Naive thymus-derived CD8-positive, alpha-beta T cell (primary cell): ENCODE data around the gene S100P. TPM values are rescaled to one million over a fixed set of nuclear protein-coding genes. Genes with fewer than 3 reads are reported as not detected.

Experiments used
- ATAC-seq, 2 donors: fragments of 150-1000 bp; cut with Tn5 transposase in 1 of 2; sonication (Bioruptor Pico), chemical (Tn5 transposase) in 1 of 2; 1 replicate in 1 of 2; 2 replicates in 1 of 2; pipeline ENCODE4 v1.10.0; 2021; ENCODE audit warnings: mild to moderate bottlenecking in 2 of 2, moderate library complexity in 2 of 2
- POLR2A ChIA-PET: fragments of 350-600 bp; sonication (Branson Sonifier 250); formaldehyde crosslinking; loops from one replicate; lab custom pipeline; 2021; ENCODE audit warnings: antibody characterized with exemption; lab: Charles Lee
- DNase-seq, 10 donors: peaks; one replicate each; pipeline versions ENCODE4 v3.0.0 to v3.0.0-alpha.2; 2020 to 2022
- H3K27ac Mint-ChIP-seq, 10 donors: one replicate each; pipeline ENCODE4 v1.8.0; 2020 to 2022; ENCODE audit warnings: mild to moderate bottlenecking in 10 of 10, mixed read lengths in 10 of 10, moderate library complexity in 4 of 10, inconsistent platforms in 1 of 10
- H3K27me3 Mint-ChIP-seq, 5 donors: one replicate each; pipeline ENCODE4 v1.8.0; 2021 to 2022; ENCODE audit warnings: mixed read lengths in 5 of 5
- H3K36me3 Mint-ChIP-seq, 3 donors: one replicate each; pipeline ENCODE4 v1.8.0; 2020 to 2022; ENCODE audit warnings: mixed read lengths in 3 of 3, mild to moderate bottlenecking in 2 of 3, inconsistent platforms in 1 of 3
- H3K4me1 Mint-ChIP-seq, 4 donors: one replicate each; pipeline ENCODE4 v1.8.0; 2021 to 2022; ENCODE audit warnings: mixed read lengths in 4 of 4
- H3K4me3 Mint-ChIP-seq, 10 donors: one replicate each; pipeline ENCODE4 v1.8.0; 2020 to 2022; ENCODE audit warnings: mild to moderate bottlenecking in 10 of 10, mixed read lengths in 10 of 10, moderate library complexity in 6 of 10, inconsistent platforms in 1 of 10
- H3K9me3 Mint-ChIP-seq, 9 donors: one replicate each; pipeline ENCODE4 v1.8.0; 2020 to 2022; ENCODE audit warnings: mixed read lengths in 9 of 9, mild to moderate bottlenecking in 3 of 9, inconsistent platforms in 1 of 9, moderate library complexity in 1 of 9
- polyA plus RNA-seq, 3 donors: library from polyadenylated mRNA; unstranded; fragments of 300-500 nt; fragmentation: Illumina TruSeq; gene quantifications; one replicate each; pipeline ENCODE4 v1.2.3, GENCODE V29; 2021
- total RNA-seq, 8 experiments: library from RNA in 2 of 8; stranded (reverse) in 2 of 8; gene quantifications; one replicate each; pipeline ENCODE4 v1.2.3 and lab custom pipeline; 2021 to 2026

Gene S100P
- total and polyA plus RNA-seq, 5 experiments from 2014 or later = 0.39 to 3.2 (median 3.0) TPM; not detected in 2

DNA sequence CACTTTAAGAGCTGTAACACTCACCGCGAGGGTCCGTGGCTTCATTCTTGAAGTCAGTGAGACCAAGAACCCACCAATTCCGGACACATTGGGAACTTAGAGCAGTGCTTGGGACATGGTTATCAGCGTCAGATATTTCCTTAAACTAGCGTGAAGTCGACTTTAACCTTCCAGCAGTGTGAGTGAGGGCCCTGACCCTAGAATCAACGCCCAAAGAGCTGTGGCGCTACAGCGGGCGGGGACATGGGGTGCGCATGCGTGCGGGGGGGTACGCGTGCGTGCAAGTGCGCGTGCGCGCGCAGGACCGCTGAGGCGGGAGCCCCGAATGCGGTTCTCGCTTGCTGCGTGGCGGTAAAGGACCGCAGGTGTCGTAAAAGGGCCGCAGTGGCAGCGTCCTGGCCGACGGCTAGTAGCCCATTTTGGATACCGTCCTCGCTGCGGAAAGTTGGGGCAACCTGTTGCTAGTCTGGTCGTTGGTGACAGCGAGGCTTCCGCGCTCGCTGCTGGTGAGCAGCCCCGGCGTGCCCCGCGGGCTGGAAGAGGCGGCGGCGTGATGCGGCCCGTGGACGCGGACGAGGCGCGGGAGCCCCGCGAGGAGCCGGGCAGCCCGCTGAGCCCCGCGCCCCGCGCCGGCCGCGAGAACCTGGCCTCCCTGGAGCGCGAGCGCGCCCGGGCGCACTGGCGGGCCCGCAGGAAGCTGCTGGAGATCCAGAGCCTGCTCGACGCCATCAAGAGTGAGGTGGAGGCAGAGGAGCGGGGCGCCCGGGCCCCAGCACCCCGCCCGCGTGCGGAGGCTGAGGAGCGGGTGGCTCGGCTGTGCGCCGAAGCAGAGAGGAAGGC lies 19.8 kb upstream of the S100P start:
- Mint-ChIP-seq H3K27me3 (peaks cover 0 to 6% (median 0%) of the 10 kb centered on the region in 5 donors), H3K36me3 (peaks cover 7 to 48% (median 17%) of the 10 kb centered on the region in 3 donors), H3K4me3 (peak overlapping the region; percentile 78 to 100 (median 96)), H3K9me3 (peaks cover 0 to 2% (median 0%) of the 10 kb centered on the region in 9 donors), H3K4me1 (peaks cover 37 to 58% (median 53%) of the 10 kb centered on the region in 4 donors), H3K27ac (peak overlapping the region; percentile 96 to 99 (median 99))
- DNase-seq = peak; percentile 92 to 97 (median 94)
- ATAC-seq = peak; percentile 83 to 86
- POLR2A ChIA-PET = interaction anchor here (0.6 to 15.2 kb wide), 27 partner anchors 9 to 397 kb away, joined by 3 to 521 read pairs (median 10); partner anchors contain the start of genes BLOC1S4, GRPEL1, KIAA0232 and MAN2B2

DNA sequence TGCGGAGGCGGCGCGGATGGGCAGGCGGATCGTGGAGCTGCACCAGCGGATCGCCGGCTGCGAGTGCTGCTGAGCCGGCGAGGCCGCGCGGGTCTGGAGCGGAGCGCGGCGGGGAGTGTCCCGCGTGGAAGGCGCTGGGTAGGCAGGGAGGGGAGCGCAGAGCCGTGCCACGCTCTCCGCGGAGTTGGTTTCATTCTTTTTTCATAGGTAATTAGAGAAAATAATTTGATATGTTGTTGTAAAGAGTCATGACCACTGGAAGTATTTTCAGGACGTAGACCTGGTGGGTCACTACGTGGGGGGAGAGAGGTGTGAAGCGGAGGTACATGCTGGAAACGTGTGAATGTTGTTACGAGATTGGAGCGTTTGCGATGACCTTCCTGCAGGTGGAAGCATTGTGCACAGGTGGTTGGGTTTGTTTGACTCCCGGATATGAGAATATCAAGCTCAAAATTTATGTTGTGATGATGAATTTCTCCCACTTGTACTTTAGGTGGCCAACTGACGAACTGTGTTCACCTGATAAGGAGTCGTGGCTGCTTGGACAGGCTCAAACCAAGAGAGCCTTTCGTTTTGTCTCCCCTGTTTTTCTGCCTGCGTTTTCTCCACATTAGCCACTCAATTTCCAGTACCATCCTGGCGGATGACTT lies 19.1 kb upstream of the S100P start:
- POLR2A ChIA-PET = interaction anchor here (0.6 to 15.2 kb wide), 22 partner anchors 9 to 396 kb away, joined by 3 to 521 read pairs (median 12); partner anchors contain the start of genes BLOC1S4, GRPEL1, KIAA0232 and MAN2B2
- ATAC-seq (peak; percentile 45 to 49), DNase-seq (peak in 9 of 10 donors; percentile 56 to 84 (median 69))
- Mint-ChIP-seq H3K4me3 (peak overlapping the region; percentile 78 to 100 (median 96)), H3K27ac (peak overlapping the region; percentile 90 to 99 (median 96)), H3K4me1 (peaks cover 39 to 65% (median 59%) of the 10 kb centered on the region in 4 donors), H3K36me3 (peaks cover 7 to 52% (median 19%) of the 10 kb centered on the region in 3 donors), H3K27me3 (peaks cover 0 to 6% (median 0%) of the 10 kb centered on the region in 5 donors), H3K9me3 (peaks cover 0 to 3% (median 0%) of the 10 kb centered on the region in 9 donors)

DNA sequence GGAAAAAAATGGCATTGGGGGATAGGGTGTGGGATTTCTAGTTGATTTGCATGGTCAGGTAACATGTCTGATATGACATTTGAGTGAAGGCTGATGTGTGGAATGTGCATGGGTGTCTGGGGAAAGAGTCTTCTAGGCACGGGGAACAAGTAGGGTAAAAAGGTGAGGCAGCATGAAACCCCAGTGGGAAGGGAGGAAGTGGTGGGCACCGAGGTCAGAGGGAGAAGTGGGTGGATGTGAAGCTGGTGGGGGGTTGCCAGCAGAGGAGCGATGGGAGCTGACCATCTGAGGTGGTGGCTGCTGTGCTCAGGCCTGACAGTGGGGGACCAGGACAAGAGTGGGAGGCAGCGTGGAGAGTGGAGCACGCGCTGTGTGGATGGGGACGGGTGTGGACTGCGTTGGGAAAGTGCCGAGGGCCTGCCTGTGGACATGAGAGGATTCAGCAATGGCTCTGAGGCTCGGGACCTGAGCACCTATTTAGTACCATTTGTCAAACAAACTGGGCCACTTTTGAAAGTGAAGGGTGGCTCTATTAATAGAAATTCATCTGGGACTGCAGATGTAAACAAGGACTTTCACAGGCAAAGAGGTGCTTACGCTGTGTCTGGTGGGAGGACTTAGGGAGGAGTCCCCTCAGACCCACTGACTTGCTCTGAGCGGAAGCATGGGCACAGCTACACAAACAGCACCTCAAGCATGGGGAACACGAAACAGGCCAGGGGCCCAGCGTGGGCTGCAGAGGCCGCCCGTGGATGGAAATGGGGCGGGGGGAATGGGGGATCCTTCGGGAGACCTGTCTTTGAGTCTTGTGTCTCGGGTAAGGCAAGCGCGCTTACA lies 16.7 kb upstream of the S100P start:
- peak overlapping the region; percentile 71 to 99 (median 94) for H3K27ac Mint-ChIP-seq
- peaks cover 15 to 50% (median 32%) of the 10 kb centered on the region in 3 donors for H3K36me3 Mint-ChIP-seq

DNA sequence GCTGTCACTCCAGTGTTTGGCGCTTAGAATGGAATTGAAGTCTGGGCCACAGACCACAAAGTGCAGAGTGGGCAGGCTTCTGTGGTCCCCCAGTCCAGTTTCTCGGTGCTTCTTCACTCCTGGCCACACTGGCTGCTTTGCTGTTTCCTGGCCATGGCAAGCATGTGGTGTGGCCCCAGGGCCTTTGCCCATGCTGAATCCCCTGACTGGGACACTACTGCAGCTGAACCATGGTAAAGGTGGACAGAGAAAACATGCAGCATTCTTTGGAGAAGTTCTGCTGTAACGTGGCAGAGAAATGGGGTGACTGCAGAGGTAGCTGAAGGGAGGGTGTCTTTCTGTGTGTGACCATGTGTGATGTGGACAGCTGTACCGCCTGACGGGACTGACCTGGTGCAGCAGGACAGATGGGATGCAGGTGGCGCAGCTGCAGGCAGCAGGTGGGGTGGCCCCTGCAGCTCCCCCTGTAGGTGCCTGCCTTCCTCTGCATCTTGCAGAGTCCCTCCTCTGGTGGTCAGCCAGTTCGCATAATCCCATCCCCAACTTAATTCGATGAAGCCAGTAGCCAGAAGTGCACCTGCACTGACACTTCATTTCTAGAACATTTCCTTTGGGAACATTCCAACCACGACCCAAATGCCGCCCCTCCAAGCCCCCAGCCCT lies 13.2 kb upstream of the S100P start:
- Mint-ChIP-seq H3K27me3 (no peaks in the 10 kb centered on the region), H3K9me3 (peaks cover 0 to 8% (median 0%) of the 10 kb centered on the region in 9 donors), H3K27ac (peak overlapping the region in 4 of 10 donors; percentile 53 to 83 (median 68)), H3K36me3 (peaks cover 7 to 42% (median 28%) of the 10 kb centered on the region in 3 donors), H3K4me1 (peaks cover 23 to 61% (median 43%) of the 10 kb centered on the region in 4 donors), H3K4me3 (no peak overlapping the region)
- POLR2A ChIA-PET = interaction anchor here (1.9 to 15.2 kb wide), 5 partner anchors 7 to 40 kb away, joined by 10 to 521 read pairs (median 17); partner anchors contain the start of genes BLOC1S4, MRFAP1, MRFAP1L1 and S100P
- no peak for ATAC-seq
- DNase-seq = no peak

More for the DNA sequence above, 16.7 kb upstream of the S100P start:
- H3K27me3 Mint-ChIP-seq = peaks cover 0 to 6% (median 0%) of the 10 kb centered on the region in 5 donors
- DNase-seq (no peak), ATAC-seq (no peak)
- peaks cover 0 to 8% (median 0%) of the 10 kb centered on the region in 9 donors for H3K9me3 Mint-ChIP-seq
- peak overlapping the region; percentile 78 to 100 (median 96) for H3K4me3 Mint-ChIP-seq
- POLR2A ChIA-PET = interaction anchor here (1.9 to 15.2 kb wide), 5 partner anchors 8 to 232 kb away, joined by 7 to 521 read pairs (median 165); partner anchors contain the start of genes BLOC1S4, MRFAP1, MRFAP1L1 and S100P
- peaks cover 37 to 71% (median 63%) of the 10 kb centered on the region in 4 donors for H3K4me1 Mint-ChIP-seq

DNA sequence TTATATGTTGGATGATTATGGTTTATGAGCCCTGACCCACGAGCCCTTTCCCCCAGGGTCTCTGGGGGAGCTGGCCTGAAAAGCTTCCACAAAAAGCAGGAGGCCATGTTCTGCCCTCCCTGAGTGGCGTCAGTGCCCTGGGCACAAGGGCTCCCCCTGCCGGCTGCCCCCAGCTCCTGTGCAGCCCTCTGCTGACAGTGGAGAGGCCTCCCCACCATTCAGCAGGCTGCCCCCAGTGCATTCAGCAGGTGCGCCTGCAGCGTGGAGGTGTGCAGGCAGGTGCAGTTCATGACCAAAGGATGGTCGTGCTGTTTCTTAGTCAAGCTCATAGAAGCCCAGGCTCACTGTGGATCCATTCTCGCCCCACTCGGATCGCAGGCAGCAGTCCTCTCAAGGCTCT lies 12.5 kb upstream of the S100P start:
- H3K4me3 Mint-ChIP-seq = no peak overlapping the region
- peaks cover 7 to 35% (median 23%) of the 10 kb centered on the region in 3 donors for H3K36me3 Mint-ChIP-seq
- peak overlapping the region in 5 of 10 donors; percentile 38 to 83 (median 63) for H3K27ac Mint-ChIP-seq
- POLR2A ChIA-PET = interaction anchor here (0.6 to 15.2 kb wide), 7 partner anchors 8 to 40 kb away, joined by 3 to 521 read pairs (median 11); partner anchors contain the start of genes BLOC1S4, MRFAP1, MRFAP1L1 and S100P
- ATAC-seq (no peak), DNase-seq (no peak)
- H3K4me1 Mint-ChIP-seq = peaks cover 18 to 58% (median 38%) of the 10 kb centered on the region in 4 donors
- no peaks in the 10 kb centered on the region for H3K27me3 Mint-ChIP-seq
- peaks cover 0 to 8% (median 0%) of the 10 kb centered on the region in 9 donors for H3K9me3 Mint-ChIP-seq

DNA sequence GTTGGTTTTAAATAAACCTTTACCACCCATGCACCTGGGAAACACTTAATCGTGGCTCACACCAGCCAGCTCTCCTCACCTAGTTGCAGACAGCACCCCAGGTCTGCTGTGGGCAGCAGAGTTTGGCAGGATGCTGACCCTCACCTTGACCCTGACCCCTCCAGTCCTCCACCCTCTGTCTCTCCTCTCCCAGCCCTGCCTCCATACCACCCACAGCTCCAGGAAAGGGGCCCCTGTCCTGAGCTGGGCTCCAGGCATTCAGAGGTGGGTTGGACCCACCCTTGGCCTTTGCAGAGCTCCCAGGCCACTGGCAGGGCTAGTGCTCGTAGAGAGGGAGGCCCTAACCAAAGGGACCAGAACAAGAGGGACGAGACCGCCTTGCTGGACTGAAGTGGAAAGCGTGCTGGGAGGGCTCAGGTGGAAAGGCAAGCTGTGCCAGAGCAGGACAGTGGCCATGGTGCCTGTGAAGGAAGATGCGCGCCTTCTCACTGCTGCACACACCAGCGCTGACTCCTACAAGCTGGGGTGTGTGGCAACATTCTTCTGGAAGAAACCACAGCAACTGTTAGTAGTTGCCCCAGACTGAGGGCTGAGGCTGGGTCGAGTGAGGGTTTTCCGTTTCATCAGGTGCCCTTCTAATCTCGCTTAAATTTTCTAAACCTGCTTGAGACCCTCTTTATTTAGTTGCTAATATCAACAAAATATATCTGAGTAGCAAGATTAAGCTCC lies 10.7 kb upstream of the S100P start:
- ATAC-seq (no peak), DNase-seq (no peak)
- Mint-ChIP-seq H3K9me3 (peaks cover 0 to 8% (median 0%) of the 10 kb centered on the region in 9 donors), H3K4me3 (peak overlapping the region in 1 of 10 donors; percentile 26), H3K36me3 (peaks cover 7 to 18% (median 17%) of the 10 kb centered on the region in 3 donors), H3K27ac (peak overlapping the region in 5 of 10 donors; percentile 2 to 71 (median 17)), H3K27me3 (no peaks in the 10 kb centered on the region), H3K4me1 (peaks cover 15 to 55% (median 35%) of the 10 kb centered on the region in 4 donors)
- POLR2A ChIA-PET = interaction anchor here (0.9 to 15.2 kb wide), 6 partner anchors 10 to 100 kb away, joined by 4 to 521 read pairs (median 14); partner anchors contain the start of genes MRFAP1, MRFAP1L1 and S100P

DNA sequence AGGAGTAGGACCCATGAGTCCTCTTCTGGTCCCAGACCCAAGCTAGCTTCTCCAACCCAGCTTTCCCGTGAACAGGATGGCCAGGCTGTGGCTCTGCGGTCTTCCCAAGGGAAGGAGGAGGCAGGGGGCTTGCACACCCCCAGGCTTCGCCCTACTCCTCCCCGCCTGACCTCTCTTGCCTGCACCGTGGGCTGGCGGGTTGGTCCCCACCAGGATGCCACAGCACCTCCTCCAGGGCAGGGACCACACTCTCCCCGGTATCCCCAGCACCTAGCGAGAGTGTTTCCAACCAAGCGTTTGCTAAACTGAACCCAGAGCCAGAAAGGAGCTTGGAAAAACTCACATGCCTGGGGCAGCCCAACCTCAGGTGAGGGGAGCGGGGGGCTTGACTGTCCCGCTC lies 9.0 kb upstream of the S100P start:
- peaks cover 16 to 57% (median 39%) of the 10 kb centered on the region in 4 donors for H3K4me1 Mint-ChIP-seq
- DNase-seq = no peak
- POLR2A ChIA-PET = interaction anchor here (2.0 to 5.3 kb wide), 4 partner anchors 8 to 25 kb away, joined by 8 to 27 read pairs (median 12); partner anchors contain the start of gene MRFAP1L1
- H3K36me3 Mint-ChIP-seq = peaks cover 6 to 13% (median 7%) of the 10 kb centered on the region in 3 donors
- H3K27ac Mint-ChIP-seq = peak overlapping the region in 5 of 10 donors; percentile 12 to 66 (median 43)
- peaks cover 0 to 8% (median 0%) of the 10 kb centered on the region in 9 donors for H3K9me3 Mint-ChIP-seq
- no peak for ATAC-seq
- H3K4me3 Mint-ChIP-seq = no peak overlapping the region
- no peaks in the 10 kb centered on the region for H3K27me3 Mint-ChIP-seq

DNA sequence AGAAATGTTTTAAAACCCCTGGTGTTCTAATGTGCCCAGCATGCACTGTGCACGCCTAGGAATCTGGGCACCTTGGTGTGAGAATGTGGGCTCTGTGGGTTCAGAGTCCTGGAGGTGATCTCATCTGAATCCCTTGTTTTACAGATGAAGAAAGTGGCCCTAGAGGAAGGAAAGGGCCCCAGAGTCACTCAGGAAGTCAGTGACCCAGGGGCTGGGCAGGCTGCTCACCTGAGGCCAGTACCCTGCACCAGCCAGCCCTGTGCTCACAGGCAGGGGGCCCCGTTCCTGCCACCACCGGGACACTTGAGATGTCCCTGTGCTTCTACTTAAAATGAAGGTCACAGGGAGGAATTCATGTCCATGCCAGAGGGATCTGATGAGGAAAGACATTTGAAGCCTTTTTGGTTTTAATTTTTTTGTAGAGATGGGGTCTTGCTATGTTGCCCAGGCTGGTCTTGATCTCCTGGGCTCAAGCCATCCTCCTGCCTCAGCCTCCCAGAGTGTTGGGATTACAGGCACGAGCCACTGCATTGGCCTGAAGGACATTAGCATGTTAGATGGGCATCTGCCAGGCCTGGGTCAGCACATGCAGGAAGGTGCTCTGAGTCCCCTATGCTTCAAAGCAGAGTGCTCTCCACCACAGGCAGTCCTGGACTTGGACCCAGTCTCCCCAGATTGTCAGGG lies 7.4 kb upstream of the S100P start:
- no peak overlapping the region for H3K4me3 Mint-ChIP-seq
- no peak for ATAC-seq
- peak overlapping the region in 9 of 10 donors; percentile 39 to 99 (median 75) for H3K27ac Mint-ChIP-seq

DNA sequence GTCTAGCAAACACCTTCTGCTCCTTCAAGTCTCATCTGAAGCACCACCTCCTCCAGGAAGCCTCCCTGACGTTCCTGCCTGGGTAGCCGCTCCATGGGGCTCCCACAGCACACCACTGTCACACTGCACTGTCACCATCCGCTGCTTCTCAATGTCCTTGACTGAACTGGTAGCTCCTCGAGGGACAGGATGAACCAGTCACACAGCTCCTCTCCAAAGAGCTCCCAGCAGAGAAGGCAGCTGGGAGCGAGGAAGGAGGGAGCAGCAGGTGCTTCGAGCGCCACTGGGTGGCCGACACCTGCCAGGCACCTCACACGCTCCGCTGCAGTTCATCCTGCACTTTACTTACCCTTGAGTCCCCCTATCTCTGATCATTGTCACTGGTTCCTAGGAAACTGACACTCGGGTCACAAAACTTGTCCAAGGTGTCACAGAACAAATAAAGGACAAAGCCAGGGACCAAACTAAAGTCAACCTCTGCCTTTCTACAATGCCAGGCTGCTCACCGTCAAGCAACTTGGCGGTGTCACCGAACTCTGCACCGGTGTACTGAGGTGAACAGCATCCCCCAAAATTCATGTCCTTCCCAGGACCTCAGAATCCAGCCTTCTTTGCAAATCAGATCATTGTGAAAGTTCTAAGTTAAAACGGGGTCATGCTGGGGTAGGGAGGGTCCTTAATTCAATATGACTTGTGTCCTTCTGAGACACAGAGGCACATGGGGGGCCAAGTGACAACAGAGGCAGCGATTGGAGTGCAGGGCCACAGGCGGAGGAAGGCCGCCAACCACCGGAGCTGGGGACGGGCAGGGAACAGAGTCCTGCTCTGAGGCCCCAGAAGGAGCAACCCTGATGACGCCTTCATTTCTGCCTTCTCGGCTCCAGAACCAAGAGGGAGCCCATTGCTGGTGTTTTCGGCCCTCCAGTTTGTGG lies 5.5 kb upstream of the S100P start:
- peak overlapping the region; percentile 12 to 95 (median 84) for H3K4me3 Mint-ChIP-seq
- peaks cover 33 to 72% (median 63%) of the 10 kb centered on the region in 4 donors for H3K4me1 Mint-ChIP-seq
- H3K27me3 Mint-ChIP-seq = no peaks in the 10 kb centered on the region
- H3K36me3 Mint-ChIP-seq = no peaks in the 10 kb centered on the region
- no peaks in the 10 kb centered on the region for H3K9me3 Mint-ChIP-seq
- POLR2A ChIA-PET = interaction anchor here (0.8 to 16.9 kb wide), 14 partner anchors 8 to 221 kb away, joined by 3 to 521 read pairs (median 4); partner anchors contain the start of genes BLOC1S4, MAN2B2, MRFAP1 and MRFAP1L1
- H3K27ac Mint-ChIP-seq = peak overlapping the region; percentile 88 to 99 (median 97)
- ATAC-seq (no peak), DNase-seq (no peak)

More for the DNA sequence above, 7.4 kb upstream of the S100P start:
- Mint-ChIP-seq H3K9me3 (no peaks in the 10 kb centered on the region), H3K36me3 (no peaks in the 10 kb centered on the region), H3K27me3 (no peaks in the 10 kb centered on the region), H3K4me1 (peaks cover 24 to 63% (median 54%) of the 10 kb centered on the region in 4 donors)
- no peak for DNase-seq
- POLR2A ChIA-PET = interaction anchor here (1.4 to 16.9 kb wide), 6 partner anchors 10 to 30 kb away, joined by 5 to 521 read pairs (median 44); partner anchors contain the start of genes BLOC1S4 and MRFAP1L1
